ENCODE results near the gene IDH3G. TPM values are rescaled to one million over a fixed set of nuclear protein-coding genes. Genes with fewer than 3 reads are reported as not detected.

IDH3G gene
- total RNA-seq, 1 donor = 40.2 TPM

DNA sequence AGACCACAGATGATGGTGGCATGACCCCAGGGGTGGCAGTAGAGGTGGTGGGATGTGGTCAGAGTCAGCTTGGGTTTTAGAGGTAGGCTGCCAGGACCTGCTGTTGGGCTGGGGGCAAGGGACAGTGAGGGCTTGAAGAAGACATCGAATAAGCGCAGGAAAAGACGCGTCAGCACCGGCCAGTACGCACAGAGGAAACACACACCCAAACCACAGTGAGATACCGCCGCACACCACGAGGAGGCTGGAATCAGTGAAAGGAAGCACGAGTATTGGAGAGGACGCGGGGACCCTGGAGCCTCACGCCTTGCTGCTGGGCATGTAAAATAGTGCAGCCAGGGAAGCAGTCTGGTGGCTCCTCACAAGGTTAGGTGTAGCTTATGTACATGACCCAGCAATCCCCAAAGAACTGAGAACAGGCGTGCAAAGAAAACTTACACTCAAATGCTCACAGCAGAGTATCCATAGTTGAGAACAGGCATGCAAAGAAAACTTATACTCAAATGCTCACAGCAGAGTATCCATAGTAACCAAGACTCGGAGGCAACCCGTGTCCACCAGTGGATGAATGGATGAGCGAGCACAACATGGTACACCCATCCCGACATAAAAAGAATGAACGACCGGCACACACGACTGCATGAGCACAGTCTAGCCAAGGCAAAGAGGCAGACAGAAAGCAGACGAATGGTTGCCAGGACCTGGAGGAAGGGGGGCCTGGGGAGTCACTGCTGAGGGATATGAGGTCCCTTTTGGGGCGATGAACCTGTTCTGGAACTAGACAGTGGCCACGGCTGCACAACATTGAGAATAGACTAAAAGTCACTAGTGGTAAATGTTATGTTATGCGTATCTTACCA is 22.9 kb upstream of the IDH3G start:
- TF ChIP-seq, protein P1, sequence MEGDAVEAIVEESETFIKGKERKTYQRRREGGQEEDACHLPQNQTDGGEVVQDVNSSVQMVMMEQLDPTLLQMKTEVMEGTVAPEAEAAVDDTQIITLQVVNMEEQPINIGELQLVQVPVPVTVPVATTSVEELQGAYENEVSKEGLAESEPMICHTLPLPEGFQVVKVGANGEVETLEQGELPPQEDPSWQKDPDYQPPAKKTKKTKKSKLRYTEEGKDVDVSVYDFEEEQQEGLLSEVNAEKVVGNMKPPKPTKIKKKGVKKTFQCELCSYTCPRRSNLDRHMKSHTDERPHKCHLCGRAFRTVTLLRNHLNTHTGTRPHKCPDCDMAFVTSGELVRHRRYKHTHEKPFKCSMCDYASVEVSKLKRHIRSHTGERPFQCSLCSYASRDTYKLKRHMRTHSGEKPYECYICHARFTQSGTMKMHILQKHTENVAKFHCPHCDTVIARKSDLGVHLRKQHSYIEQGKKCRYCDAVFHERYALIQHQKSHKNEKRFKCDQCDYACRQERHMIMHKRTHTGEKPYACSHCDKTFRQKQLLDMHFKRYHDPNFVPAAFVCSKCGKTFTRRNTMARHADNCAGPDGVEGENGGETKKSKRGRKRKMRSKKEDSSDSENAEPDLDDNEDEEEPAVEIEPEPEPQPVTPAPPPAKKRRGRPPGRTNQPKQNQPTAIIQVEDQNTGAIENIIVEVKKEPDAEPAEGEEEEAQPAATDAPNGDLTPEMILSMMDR (IDR thresholded peaks at IDR 0.05; ENCODE audit: insufficient read depth, low read depth, low read length) = no peak
- DNase-seq (ENCODE audit: low read depth) = no peak
- no peak overlapping the region for H3K4me3 ChIP-seq (ENCODE audit: low read depth, low read length)

DNA sequence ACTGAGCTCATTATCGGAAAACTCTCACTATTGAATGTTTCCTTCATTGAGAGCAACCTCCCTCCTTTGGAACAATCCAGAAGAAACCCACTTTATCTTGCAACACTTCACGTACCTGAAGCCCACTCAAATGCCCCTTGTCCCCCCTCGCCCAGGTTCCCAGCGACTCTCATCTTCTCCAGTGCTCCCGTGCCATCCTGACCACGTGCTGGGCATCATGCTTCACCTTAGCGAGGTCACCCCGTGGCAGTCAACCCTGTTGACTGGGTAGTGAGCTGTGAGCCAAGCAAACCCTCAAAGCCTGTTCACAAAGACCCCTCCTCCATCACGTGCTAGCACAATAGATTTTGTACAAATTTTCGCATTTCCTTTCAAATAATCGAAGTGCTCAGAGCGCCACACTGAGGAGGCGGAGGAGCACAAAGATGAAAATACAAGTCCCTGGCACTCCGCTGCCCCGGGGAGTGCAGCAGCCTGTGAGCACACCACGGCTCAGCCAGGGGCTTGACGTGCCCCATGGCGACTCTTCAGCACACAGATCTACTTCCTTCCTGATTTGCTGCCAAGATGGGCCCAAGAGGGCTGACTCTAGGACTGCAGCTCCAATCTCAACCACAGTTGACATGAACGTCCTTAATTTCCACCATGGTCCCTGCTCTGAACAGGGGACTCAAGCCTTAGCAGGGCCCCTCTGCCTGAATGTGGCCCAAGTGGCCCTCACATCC is 20.6 kb upstream of the IDH3G start:
- no peak for DNase-seq (ENCODE audit: low read depth)
- H3K4me3 ChIP-seq (ENCODE audit: low read depth, low read length) = no peak overlapping the region
- TF ChIP-seq, protein P1 (IDR thresholded peaks at IDR 0.05; ENCODE audit: insufficient read depth, low read depth, low read length) = no peak

GRCh38 chrX:153813161-153813560 is 19.0 kb upstream of the IDH3G start:
- no peak for DNase-seq (ENCODE audit: low read depth)
- TF ChIP-seq, protein P1 (IDR thresholded peaks at IDR 0.05; ENCODE audit: insufficient read depth, low read depth, low read length) = no peak
- no peak overlapping the region for H3K4me3 ChIP-seq (ENCODE audit: low read depth, low read length)

GRCh38 chrX:153812220-153812619 is 18.0 kb upstream of the IDH3G start:
- TF ChIP-seq, protein P1 (IDR thresholded peaks at IDR 0.05; ENCODE audit: insufficient read depth, low read depth, low read length) = no peak
- DNase-seq (ENCODE audit: low read depth) = no peak
- H3K4me3 ChIP-seq (ENCODE audit: low read depth, low read length) = no peak overlapping the region

GRCh38 chrX:153807976-153808375 is 13.8 kb upstream of the IDH3G start:
- TF ChIP-seq, protein P1 (IDR thresholded peaks at IDR 0.05; ENCODE audit: insufficient read depth, low read depth, low read length) = no peak
- H3K4me3 ChIP-seq (ENCODE audit: low read depth, low read length) = no peak overlapping the region
- no peak for DNase-seq (ENCODE audit: low read depth)

- TF ChIP-seq, protein P1 (IDR thresholded peaks at IDR 0.05; ENCODE audit: insufficient read depth, low read depth, low read length) = no peak
- DNase-seq (ENCODE audit: low read depth) = no peak
These were observed 12.9 kb upstream of the IDH3G start for GRCh38 chrX:153806999-153807575.

More at GRCh38 chrX:153806999-153807575, 12.9 kb upstream of the IDH3G start:
- H3K4me3 ChIP-seq (ENCODE audit: low read depth, low read length) = no peak overlapping the region
